ENCODE results near the gene ARHGEF9.

DNA sequence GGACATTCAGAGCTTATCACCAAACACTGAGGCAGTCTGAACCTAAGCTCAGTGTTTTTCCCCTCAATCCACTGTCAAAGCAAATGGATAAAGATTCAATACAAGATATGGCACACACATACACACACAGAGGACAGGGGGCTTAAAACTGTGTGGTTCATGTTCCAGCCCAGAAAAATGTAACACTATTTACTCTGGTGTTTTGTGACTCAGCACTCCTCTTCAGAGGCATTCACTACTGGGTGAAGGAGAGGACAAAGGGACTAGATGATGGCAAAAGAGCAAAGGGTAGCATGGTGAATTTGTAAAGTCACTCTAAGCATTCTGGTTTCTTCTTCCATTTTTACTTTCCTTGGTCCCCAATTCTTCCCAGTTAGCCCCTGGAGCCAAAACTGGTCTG is 120.3 kb downstream of the ARHGEF9 start:
- TF ChIP-seq EP300 (IDR thresholded peaks at IDR 0.05; ENCODE audit: borderline replicate concordance): no peak
- TF ChIP-seq, protein P1, sequence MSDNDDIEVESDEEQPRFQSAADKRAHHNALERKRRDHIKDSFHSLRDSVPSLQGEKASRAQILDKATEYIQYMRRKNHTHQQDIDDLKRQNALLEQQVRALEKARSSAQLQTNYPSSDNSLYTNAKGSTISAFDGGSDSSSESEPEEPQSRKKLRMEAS (IDR thresholded peaks at IDR 0.05): no peak
- no peak for TF ChIP-seq YY1 (IDR thresholded peaks at IDR 0.05; ENCODE audit: low read depth)
- TF ChIP-seq TAF1 (IDR thresholded peaks at IDR 0.05; ENCODE audit: low read depth): no peak
- no peak for TF ChIP-seq RAD21 (IDR thresholded peaks at IDR 0.05; ENCODE audit: low read depth)
- TF ChIP-seq, protein P2, sequence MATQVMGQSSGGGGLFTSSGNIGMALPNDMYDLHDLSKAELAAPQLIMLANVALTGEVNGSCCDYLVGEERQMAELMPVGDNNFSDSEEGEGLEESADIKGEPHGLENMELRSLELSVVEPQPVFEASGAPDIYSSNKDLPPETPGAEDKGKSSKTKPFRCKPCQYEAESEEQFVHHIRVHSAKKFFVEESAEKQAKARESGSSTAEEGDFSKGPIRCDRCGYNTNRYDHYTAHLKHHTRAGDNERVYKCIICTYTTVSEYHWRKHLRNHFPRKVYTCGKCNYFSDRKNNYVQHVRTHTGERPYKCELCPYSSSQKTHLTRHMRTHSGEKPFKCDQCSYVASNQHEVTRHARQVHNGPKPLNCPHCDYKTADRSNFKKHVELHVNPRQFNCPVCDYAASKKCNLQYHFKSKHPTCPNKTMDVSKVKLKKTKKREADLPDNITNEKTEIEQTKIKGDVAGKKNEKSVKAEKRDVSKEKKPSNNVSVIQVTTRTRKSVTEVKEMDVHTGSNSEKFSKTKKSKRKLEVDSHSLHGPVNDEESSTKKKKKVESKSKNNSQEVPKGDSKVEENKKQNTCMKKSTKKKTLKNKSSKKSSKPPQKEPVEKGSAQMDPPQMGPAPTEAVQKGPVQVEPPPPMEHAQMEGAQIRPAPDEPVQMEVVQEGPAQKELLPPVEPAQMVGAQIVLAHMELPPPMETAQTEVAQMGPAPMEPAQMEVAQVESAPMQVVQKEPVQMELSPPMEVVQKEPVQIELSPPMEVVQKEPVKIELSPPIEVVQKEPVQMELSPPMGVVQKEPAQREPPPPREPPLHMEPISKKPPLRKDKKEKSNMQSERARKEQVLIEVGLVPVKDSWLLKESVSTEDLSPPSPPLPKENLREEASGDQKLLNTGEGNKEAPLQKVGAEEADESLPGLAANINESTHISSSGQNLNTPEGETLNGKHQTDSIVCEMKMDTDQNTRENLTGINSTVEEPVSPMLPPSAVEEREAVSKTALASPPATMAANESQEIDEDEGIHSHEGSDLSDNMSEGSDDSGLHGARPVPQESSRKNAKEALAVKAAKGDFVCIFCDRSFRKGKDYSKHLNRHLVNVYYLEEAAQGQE (IDR thresholded peaks at IDR 0.05; ENCODE audit: low read depth): no peak
- TF ChIP-seq CREB1 (IDR thresholded peaks at IDR 0.05; ENCODE audit: low read depth): no peak
- no peak for TF ChIP-seq TEAD4 (IDR thresholded peaks at IDR 0.05)
- no peak for TF ChIP-seq CEBPB (IDR thresholded peaks at IDR 0.05)
- no peak for TF ChIP-seq NFIC (IDR thresholded peaks at IDR 0.05)
- no peak for TF ChIP-seq USF1 (IDR thresholded peaks at IDR 0.05)

Data from Ishikawa (cell line).